NCI-H1417 (cell line): ENCODE data around the gene TACR2.
A peak's percentile ranks its signal among the peaks of the same experiment; 100 is the strongest.

ENCODE experiments used
- DNase-seq, 3 experiments: peaks; one replicate each; lab custom pipeline; 2025; lab: John Stamatoyannopoulos, UW

Gene TACR2

DNA sequence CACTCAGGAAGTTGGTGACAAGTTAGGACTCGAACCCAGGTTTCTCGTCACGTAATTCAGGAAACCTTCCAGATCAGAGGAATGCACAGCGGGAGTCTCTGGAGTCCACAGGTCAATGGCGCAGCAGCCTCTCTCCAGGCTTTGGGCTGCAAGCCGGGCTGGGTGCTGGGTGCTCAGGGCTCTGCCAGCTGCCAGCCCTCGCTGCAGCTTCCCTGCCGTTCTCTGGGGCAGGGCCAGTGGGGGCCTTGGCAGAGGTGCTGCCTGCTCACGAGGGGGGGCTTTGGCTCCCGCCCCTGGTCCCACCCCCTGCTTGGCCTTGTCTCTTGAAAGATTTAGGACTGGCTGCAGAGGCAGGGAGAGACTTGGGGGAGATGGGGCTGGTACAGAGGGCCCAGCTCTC is at the start of gene TACR2:
TACR2 (minus strand) TSS at position 224 of the 400 bp plus-strand sequence. CDS start 595 bp downstream, outside the sequence.
- no peak for DNase-seq

DNA sequence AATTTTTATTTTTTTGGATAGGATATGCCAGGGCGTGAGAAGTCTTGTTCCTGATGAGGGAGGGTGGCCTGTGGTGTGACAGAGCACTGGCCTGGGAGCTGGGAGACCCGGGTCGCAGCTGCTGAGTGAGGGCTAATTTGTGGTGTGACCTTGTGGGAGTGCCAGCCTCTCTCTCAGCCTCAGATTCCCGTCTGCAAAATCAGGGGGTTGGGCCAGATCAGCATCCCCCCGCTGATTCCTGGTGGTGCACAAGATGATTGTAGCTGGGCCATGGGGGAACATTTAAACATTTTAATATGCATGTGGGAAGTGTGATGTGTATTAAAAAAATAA is 49.4 kb upstream of the TACR2 start:
- DNase-seq: no peak

DNA sequence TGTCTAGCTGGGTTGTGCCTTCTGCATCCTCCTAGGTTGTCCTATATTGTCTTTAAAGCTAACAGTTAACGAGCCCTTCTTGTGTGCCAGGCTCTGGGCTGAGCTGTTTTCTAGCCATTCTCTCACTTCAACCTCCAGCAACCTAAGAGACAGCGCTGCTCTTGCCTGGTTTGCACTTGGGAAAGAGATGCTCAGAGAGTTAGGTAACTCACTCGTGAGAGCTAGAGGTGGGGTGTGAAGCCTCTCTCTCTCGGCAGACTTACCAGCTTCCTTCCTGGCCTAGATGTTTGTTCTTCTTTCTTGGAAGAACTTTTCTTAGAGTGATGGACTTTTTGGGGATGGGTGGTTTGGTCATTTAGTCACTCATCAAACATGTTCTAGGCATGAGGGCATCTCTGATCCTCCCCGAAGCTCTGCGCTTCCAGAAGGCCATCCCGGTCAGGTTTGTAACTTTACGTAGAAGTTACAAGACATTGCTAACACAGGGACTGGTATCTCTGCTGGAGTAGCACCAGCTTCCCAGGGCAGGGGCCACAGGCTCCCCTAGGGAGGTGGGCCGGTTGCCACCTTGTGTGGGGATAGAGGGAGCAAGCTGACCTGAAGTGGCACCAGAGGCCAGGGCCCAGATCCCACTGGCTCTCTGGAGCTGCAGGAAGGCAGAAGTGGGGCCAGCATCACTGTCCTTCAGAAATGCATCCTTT is 48.9 kb upstream of the TACR2 start:
- no peak for DNase-seq

DNA sequence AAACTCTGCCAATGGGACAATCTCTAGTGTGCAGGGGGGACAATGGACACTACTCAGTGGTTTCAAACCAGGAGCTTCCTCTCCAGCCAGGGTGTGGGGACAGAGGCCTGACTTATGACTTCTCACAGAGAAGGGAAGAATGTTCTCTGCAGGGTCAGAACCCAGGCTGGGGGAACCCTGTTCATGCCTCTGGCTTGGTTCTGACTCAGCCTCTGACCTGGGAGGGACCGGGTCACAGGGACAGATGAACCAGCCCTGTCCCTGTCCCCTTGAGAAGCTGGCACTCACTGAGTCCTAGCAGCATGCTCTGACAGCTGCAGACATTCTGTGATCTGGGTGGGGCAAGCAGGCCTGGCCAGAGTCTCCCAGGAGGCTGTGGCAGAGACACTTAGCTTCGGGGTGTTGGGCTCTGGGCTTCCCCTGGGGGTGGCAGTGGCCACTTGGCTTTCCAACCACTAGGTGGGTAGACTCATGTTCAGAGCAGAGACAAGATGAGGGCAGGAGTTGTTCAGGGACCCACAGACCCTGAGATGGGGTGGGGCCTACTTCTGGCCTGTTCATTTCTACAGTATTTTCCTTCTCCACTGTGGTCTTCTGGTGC is 48.2 kb upstream of the TACR2 start:
- DNase-seq: no peak

DNA sequence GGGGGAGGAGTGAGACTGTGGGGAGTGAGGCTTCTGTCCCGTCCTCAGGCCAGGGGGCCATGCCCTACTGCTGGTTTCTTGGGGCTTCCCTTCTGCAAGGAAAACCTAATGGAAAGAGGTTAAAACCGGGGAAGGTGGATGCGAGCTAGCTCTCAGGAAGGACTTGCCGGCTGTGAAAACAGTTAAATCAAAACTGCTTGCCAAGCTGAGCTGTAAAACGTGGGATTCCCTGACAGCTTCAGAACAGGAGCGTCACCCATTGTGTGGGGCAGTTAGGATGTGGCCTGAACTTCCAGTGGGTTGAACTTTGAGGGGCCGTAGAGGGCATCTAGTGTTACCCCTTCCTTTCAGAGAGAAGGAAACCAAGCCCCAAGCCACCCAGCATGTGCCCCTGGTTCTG is 47.7 kb upstream of the TACR2 start:
- DNase-seq: no peak

DNA sequence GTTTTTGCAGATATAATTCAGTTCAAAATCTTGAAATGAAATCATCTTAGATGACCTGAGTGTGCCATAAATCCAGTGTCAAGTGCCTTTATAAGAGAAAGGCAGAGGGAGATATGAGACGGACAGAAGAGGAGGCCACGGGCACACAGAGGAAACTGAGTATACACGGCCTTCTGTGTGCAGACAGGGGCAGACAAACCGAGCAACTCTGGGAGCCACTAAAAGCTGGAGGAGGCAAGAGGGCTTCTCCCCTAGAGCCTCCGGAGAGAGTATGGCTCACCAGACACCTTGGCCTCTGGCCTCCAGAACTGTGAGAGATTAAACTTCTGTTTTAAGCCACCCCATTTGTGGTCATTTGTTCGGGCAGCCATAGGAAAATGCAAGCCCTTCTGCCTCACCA is 47.2 kb upstream of the TACR2 start:
- DNase-seq: no peak

DNA sequence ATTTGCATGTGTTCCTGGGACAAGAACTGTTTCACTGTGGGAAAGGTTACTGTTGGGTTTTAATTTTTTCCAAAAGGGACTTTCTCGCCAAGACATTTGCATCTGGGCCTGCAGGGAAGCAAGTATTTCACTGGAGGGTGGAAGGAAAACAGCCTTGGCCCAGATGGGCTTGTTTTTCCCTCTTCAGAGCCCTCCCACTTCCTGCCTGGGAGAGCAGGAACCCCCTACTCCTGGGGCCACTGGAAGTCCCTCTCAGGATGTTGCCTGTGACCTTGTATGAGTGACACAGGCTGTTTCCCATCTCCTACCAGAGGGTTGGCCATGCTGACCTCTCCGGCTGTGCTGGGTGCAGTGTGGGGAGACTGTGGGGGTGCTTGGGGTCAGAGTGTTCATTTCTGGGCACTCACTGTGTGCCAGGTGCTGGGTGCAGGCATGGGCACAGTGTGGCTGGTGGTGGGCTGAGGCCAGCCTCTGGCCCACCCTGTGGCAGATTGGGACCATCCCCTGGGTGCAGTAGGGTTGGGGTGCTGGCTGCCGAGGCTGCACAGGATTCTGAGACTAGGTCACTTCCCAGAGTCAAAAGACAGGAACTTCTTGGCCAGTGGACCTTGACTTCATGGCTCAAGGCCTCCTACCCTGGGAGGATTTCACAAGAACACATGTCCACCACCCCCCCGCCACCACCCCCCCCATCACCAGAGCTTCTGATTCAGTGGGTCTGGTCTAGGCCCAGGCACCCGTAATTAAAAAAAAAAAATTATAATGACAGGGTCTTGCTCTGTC is 44.7 kb upstream of the TACR2 start:
- DNase-seq: no peak

DNA sequence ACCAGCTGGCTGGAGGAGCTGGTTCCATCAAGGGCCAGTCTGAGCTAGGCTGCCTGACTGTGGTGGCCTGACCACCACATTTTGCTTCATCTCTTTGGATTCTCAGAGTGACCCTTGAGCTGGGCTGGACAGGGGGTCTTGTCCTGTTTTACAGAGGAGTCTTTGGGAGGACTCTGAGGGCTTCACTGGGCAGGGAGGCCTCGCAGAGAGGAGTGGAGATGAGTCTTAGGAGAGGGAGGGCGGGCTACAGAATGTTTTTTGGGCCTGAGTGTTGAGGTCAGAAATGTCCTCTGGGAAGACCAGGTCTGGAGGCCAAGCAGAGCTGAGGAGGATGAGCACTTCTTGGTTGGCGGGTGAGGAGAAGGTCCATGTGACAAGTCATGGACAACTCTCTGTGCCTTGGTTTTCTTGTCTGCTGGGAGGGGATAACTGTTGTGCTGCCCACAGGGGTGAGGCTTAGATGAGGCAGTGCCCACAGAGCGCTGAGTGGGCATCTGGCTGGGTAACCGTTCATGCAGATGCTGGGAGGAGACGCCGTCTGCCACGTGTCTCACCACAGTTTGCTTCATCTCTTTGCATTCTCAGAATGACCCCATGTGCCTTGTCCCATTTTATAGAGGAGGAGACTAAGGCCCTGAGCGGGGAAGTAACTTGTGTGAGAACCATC is 44.0 kb upstream of the TACR2 start:
- no peak for DNase-seq

DNA sequence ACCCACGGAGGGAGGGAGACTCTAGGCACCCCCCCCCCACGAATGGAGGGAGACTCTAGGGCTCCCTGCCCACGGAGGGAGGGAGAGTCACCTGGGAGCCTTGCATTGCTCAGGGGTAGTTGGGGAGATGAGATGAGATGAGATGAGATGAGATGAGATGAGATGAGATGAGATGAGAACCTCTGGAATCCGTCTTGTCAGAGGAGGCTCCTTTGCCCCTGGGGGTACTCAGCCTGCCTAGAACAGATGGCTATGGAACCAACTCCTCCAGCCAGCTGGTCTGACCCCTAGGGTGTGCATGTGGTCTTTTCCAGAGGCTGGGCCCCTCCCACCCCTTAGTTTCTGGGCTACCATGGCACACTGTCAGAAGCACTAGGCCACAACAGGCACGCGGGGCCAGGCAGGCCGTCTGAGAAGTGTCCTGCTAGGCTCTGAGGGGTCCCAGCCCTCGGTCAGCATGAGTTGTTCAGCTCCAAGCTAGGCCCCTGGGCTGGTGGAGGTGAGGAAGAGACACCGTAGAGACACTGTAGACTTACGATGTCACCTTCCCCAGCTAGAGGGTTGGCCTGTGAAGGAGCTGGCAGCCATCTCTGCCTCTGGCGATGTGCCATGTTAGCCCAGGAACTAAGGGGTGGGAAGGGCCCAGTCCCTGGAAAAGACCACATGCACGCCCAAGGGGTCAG is 43.3 kb upstream of the TACR2 start:
- DNase-seq: no peak

DNA sequence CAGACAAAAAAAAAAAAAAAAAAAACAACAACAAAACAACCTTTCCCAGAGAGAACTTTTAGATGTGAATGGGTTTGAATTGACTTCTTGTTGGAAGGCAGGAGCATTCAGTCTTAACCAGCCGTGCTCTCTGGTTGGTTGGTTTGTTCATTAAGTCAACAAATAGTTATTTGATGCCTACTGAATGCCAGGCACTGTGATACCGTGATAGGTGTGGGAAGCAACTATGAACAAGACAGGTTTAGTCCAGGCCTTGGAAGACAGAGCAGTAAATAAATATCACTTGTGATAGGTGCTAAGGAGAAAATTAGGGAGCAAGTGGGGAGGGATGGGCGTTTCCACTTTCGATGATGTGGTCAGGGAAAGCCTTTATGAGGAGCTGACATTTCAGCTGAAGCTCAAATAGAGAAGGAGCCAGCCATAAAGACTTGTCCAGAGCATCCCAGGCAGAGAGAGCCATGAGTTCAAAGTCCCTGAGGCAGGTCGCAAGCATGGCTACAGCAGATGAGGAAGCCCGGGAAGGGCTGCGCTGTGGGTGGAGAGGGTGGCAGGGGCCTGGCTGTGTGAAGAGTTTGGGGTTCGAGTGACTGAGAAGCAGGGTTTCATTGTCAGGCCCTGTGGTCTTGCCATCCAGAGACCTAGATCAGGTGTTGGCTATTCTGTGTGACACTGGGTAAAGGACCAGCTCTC is 42.5 kb upstream of the TACR2 start:
- DNase-seq: no peak

DNA sequence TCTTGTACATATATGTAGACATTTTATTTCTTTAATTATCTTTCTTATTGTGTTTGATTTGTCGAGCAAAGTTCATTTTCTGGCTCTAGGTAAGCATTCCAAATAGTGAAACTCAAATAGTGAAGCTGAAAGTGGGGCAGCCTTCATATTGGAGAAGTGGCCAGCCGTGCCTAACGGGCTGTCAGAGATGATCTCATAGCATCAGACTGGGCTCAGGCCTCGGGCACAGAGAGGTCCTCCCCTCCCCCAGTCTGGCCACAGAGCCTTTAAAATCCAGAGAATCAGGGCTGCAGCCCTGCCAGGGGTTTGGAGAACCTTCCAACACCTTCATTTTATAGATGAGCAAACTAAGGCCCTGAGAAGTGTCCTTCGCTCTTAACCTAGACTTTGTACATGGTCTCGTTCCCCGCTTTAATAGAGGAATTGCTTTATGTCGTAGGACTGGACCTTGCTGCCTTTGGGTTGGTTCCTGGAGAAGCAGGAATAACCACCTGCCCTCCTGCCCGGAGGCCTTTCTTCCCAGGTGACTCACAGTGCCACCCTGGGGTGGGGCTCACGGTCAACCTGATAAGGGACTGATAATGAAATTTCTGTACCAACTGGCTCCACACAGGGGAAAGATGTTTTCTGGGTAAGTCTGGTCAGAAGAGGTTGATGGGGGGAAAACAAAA is 41.8 kb upstream of the TACR2 start:
- DNase-seq: no peak

DNA sequence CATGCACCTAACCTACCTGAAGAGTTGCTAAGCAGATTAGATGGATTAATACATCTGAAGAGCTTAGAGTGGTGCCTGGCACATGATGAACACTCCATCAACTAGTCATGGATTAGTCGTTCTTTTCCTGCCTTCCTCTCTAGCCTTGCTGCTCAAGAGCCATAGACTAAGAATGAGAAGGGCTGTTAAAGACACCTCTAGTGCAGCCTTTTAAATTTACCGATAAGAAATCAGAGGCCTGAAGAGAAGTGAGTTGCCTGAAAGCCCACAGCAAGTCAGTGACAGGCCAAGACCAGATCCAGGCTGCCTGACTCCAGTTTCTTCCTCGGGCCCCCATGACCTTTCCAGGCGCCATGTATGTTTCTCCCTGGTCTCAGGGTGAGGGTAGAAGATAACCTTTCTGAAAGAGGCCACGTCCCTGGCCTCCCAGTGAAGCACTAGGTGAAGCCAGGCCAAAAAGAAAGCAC is 41.1 kb upstream of the TACR2 start:
- no peak for DNase-seq

DNA sequence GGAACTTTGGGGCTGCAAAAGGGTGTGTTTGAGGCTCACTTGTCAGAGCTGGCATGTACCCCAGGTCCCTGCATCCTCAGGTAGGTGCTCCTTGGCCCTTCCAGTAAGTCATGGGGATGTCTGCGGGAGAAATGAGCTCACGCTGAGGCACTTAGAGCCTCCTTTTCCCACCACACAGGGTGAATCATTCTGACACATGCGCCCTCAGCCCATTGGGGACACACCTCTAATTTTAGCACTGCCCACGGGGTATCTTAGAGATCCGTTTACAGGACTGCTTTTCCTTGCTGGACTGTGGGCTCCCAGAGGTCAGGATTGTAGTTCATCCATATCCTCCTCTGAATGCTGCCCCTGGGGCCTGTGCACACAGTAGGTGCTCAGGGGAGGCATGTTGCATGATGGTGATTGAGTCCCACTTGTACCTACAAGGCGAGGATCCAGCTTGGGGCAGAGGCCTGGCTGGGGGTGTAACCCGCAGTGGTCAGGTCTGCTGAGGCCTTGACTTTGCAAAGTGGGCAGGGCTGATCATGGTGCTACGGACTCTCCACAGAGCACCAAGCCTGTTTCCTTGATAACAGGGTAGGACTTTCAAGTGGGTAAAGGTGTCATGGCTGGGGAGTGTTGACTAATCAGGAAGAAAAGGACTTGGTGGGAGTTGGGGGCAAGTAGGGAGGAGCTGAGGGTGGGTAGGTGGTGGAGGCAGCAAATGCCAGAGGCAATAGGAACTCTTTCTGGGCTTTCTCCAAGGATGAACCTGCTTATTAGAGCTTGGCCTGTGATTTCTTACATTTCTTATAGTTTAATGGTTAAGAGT is 40.4 kb upstream of the TACR2 start:
- no peak for DNase-seq

DNA sequence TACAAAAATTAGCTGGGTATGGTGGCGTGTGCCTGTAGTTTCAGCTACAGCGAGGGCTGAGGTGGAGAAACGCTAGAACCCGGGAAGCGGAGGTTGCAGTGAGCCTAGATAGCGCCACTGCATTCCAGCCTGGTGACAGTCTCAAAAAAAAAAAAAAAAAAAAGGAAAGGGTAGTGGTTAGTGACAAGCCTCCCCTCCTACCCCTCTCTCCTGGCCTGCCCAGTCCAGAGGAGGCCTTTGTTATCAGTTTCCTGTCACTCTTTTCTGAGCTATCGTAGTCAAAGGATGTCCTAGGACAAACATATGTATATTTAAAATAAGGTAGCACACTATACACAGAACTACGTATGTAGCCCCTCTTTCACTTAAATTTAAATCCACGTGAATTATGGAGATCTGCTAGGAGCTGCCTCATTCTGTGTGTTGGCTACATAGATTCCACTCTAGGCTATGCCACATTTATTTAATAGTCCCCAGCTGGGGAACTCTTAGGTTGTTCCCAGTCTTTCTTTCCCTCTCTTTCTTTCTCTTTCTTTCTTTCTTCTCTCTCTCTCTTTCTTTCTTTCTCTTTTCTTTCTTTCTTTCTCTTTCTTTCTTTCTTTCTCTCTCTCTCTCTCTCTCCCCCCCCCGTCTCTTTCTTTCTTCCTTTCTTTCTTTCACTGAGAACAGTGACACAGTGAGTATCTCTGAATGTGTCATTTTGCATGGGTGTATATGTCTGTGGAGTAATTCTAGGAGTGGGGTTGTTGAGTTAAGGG is 38.5 kb upstream of the TACR2 start:
- DNase-seq: no peak

DNA sequence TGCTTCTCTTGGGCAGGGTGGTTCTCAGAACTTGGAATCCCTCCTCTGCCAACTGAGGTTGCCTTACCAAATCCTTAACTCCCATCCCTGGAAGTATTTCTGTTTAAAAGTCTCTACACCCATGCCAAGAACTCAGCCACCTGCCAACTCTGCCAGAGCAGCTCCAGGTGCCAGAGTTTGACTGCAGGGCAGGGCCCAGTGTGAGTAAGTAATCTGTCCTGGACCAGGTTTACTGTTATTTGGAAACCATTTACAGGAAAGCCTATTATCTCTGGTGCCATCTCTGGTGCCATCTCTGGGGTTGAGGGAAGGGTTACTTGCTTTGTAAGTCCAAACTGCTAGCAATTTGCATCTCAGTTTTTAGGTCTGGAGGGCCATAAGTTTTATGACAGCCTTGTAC is 37.1 kb upstream of the TACR2 start:
- DNase-seq: no peak

DNA sequence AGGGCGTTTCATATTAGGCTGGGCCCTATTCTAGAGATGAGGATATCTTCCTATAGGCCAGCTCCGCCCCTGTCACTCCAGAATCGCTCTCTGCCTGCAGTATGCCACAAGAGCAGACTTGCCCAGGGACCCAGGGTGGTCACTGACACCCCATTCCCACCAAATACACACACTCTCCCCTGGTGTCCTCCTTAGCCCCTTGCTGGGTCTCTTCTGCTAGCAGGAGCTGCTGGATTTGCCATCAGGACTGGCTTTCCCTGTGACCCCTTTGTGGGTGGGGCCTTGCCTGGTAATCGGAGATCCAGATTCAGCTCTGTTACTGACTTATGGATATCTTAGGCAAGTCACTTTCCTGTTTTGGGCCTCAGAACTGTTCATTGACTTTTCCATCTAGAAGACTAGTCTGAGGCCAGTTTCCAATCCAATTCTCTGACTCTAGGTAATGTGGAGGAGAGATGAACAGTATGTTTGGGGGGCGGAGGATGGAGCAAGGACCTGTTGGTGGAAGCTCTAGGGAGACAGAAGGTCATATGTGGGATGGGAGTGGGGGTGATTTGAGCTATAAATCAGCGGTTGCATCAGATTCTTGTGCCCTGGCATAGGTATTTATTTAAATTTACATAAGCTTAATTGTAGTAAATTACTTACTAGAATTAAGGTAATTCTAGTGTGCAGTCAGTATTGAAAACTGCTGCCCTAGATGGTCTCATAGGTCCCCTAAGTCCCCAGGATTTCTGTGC is 36.1 kb upstream of the TACR2 start:
- DNase-seq: no peak

DNA sequence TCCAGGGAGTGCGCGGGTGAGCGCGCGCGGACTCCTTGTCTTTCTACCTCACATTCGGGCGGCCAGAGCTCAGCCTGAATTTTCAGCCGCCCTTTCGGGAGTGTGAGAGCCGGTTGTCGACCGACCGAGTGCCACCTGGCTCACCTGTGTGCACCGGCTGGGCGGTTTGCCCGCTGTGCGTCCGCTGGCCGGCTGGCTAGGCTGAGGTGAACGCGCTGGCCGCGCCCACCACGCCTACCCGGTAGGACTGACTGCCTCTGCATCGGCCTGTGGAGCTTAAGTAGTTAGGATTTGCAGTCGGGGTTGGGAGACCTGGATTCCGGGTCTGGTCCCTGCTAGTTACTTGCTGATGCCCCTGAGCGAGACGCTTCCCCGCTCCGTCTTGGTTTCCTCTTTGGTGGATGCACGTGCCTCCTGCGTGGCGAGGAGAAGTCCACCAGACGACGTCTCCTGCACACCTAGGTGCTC is 35.1 kb upstream of the TACR2 start:
- peak in 2 of 3 experiments; percentile 20 to 72 for DNase-seq

DNA sequence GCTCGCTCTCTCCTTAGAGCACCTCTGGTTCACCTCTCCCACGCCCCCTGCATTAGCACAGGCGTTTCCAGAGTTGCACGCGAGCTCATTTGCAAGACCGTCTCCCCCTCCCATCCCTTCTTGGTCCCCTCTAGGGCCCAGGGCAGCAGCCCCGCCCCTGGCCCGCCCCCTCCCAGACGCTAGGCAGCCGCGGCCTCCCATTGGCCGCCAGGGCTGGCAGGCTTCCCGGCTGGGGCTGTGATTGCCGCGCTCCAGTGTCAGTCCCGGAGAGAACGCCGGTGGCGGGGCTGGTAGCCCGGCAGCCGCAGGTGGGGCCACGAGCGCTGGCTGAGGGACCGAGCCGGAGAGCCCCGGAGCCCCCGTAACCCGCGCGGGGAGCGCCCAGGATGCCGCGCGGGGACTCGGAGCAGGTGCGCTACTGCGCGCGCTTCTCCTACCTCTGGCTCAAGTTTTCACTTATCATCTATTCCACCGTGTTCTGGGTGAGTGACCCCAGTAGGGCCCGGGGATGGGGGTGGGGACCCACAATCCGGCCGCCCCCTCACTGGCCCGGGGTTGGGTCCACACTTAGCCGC is 34.6 kb upstream of the TACR2 start, which contains the start of gene TSPAN15:
TSPAN15 (plus strand) TSS at position 257 of the 575 bp plus-strand sequence; CDS start at position 387, 130 bp downstream.
- DNase-seq: peak; percentile 81 to 89 (median 89)
